Fibroblast of mammary gland (primary cell): Measurements from ENCODE around the gene RAPSN.

Experiments used
- DNase-seq: peaks from one replicate; pipeline ENCODE4 v3.0.0-alpha.2; 2010; ENCODE audit warnings: low read depth
- H3K4me3 ChIP-seq: 2 replicates; pipeline ENCODE4 v1.5.1; 2011; ENCODE audit warnings: low read depth, mild to moderate bottlenecking, low read length, moderate library complexity; ENCODE audit not compliant: control insufficient read depth
- CTCF ChIP-seq: conservative IDR thresholded peaks from 2 replicates; pipeline ENCODE4 v1.5.1; 2011; ENCODE audit warnings: low read depth, low read length, inconsistent platforms; ENCODE audit not compliant: control insufficient read depth, insufficient read depth

RAPSN gene

GRCh38 chr11:47391711-47392432 is 57.1 kb downstream of the RAPSN start:
- no peak for DNase-seq
- no peak overlapping the region for H3K4me3 ChIP-seq
- TF ChIP-seq CTCF = no peak

- no peak for TF ChIP-seq CTCF
- DNase-seq = no peak
- H3K4me3 ChIP-seq = no peak overlapping the region
Measured at GRCh38 chr11:47391077-47391583, 57.8 kb downstream of the RAPSN start.

DNA sequence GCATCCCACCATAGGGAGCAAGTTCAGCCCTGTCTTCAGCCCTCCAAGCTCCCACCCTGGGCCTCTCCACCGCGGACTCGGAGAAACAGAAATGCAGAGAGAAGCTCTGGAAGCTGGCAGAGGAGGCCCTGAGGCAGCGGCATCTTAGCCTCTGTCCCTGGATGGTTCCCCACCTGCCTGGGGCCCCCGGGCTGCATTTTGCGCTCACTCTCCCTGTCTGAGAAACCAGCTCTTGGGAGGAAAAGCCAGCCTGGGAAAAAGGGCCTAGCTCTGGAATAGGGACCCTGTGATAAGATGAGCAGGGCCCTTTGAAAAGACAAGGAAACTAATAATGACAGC is 58.5 kb downstream of the RAPSN start:
- TF ChIP-seq CTCF = no peak
- H3K4me3 ChIP-seq = no peak overlapping the region
- no peak for DNase-seq

GRCh38 chr11:47389577-47390421 is 59.1 kb downstream of the RAPSN start:
- no peak overlapping the region for H3K4me3 ChIP-seq
- TF ChIP-seq CTCF = no peak
- no peak for DNase-seq

DNA sequence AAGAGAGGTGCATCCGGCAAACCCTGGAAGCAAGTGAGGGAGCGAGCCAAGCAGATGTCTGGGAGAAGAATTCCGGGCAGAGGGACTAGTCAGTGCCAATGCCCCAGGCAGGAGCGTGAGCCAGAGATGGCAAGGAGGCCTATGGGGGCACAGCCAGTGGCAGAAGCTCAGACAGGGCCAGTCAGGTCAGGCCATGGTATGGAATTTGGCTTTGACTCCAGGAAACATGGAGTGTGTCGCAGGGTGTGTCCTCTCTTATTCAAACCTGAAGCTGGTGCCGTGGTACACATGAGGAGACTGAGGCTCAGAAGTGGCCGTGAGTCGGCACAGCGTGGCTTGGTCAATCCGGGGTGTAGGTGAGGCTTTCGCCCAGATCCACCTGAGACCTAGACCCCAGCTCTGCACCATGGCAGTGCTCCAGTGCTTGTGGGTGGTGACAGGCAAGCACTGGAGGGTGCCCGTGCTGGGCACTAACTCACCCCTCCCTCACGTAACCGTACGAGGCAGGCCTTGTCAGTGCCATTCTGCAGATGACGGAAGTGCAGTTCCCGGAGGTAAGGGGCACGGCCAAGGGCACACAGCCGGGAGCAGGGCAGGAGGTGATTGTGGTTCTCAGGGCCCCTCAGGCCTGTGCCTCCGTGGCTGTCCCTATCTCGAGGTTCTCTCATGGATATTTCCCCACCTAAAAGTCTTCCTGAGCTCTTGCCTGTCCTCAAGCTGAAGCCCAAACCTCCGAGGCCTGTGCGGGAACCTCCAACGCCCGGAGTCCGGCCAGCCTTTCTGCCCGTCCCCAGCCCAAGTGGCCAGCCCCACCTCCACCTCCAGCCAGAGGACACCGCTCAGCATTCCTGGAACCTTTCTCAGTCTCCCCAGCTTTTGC is 60.0 kb downstream of the RAPSN start:
- H3K4me3 ChIP-seq = no peak overlapping the region
- no peak for TF ChIP-seq CTCF
- no peak for DNase-seq

DNA sequence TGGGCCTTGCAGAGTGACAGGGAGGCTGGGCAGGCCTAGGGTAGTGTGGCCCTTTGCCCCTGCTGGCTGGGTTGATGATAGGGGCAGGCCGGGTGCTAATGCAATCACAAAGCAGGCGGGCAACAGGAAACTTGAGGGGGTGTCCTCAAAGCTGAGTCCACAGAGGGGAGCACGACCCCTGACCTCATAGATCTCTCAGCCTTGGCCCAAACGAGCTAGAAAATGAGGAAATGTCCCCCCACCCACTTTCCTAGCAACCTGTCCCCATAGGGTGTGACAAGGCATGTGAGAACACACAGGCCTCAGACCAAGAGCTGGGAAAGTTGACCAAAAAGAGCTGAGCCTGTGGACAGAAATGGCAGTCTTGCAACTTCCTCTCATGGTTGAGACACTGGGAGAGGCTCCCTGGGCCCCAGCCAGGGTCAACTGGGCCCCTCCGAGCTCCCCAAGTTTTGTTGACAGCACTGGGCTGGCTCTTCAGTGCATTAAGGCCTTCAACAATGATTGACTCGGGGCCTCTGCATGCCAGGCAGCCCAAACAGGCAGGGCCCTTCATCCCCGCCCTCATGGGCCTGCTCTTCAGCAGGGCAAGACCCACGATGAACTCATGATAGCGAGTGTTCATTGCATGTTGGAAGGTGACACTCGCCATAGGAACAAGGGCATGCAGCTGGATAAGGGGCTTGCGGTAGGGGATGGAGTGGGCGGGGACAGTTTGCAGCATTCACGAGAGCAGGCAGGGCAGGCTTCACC is 60.8 kb downstream of the RAPSN start:
- no peak overlapping the region for H3K4me3 ChIP-seq
- TF ChIP-seq CTCF = no peak
- DNase-seq = no peak
